PFSK-1 (cell line): Measurements from ENCODE around the gene ESPN.

Experiments used
- POLR2AphosphoS5 ChIP-seq: IDR thresholded peaks from 2 replicates; pipeline ENCODE4 v1.6.1; 2012; ENCODE audit warnings: low read depth, mild to moderate bottlenecking, control low read depth, low read length, moderate library complexity
- SIN3A ChIP-seq: IDR thresholded peaks from 2 replicates; pipeline ENCODE4 v1.6.1; 2012; ENCODE audit warnings: mild to moderate bottlenecking, low read length, moderate library complexity, borderline replicate concordance; ENCODE audit not compliant: insufficient read depth

DNA sequence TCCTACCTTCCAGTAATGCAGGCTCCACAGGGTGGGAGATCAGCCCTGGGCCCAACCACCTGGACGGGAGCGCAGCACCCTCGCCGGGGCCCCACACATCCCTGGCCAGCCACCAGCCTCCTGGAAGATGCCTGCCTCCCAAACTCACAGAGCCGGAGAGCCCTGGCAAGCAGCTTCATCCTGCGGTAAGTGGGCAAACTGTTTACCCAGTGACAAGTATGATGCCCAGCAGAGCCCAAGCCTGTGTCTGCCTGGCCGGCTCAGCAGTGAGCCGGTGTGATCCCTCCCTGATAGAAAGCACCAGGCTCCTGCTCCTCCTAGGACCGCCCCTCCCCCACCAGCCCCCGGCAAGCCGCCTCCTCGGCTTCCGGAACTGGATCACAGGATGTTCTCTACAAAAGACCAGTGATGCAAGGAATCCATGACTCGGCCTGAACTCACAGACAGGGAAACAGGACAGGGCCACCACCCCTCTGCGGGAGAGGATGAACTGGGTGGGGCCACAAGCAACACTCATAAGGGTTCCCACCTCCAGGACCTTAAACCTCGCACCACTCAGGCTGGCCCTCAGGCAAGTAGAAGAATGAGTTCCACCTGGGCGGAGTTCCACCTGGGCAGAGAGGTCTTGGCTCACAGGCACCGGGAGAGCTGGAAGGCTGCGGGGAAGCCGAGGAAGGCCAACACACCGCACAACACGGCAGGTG lies 38.9 kb upstream of the ESPN start:
- TF ChIP-seq POLR2AphosphoS5 (peak; percentile 37; the same call in 1 of the 2 replicates), SIN3A (no peak)
